GM19397 (cell line): ENCODE results near the gene PNPLA7.

ENCODE experiments used
- ATAC-seq: cut with Tn5 transposase; IDR thresholded peaks from one replicate; pipeline ENCODE4 v1.9.1; 2021; ENCODE audit warnings: mild to moderate bottlenecking, moderate library complexity; ENCODE audit not compliant: unreplicated experiment

PNPLA7 gene

DNA sequence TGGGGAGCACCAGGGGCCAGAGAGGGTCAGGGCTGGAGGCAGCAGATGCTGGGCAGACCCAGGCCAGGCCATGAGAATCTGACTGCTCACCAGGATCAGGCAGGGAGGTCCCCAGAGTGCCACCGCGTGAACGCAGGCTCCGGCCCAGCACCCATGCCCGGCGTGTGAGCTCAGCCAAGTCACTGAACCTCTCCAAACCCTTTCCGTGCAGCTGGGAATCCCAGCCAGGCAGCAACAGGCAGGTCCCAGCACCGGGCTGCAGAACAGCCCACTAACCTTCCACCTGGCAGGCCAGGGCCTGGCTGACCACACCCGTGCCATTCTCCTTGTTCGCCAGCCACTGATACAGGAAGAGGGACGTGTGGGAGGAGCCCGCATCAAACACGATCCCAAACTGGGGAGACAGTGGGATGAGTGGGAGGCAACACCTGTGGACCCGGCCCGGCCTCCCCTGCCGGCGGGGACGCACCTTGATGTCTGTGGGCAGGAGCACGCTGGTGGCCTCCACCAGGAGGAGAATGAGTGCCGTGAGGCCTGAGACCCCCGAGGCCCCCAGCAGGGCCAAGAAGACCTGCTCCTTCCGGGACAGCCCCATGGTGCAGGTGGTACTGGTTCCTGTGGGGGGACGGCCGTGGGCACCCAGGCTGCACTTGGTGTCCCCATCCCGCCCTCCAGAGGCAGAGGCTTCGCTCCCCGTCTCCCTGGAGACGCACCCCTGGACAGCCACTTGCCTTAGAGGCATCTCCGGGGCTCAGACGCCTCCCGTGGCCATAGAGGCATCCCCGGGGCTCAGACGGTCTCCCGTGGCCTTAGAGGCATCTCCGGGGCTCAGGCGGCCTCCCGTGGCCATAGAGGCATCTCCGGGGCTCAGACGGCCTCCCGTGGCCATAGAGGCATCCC is 112.3 kb downstream of the PNPLA7 start:
- no peak for ATAC-seq

GRCh38 chr9:137436761-137437600 is 113.2 kb downstream of the PNPLA7 start:
- no peak for ATAC-seq

DNA sequence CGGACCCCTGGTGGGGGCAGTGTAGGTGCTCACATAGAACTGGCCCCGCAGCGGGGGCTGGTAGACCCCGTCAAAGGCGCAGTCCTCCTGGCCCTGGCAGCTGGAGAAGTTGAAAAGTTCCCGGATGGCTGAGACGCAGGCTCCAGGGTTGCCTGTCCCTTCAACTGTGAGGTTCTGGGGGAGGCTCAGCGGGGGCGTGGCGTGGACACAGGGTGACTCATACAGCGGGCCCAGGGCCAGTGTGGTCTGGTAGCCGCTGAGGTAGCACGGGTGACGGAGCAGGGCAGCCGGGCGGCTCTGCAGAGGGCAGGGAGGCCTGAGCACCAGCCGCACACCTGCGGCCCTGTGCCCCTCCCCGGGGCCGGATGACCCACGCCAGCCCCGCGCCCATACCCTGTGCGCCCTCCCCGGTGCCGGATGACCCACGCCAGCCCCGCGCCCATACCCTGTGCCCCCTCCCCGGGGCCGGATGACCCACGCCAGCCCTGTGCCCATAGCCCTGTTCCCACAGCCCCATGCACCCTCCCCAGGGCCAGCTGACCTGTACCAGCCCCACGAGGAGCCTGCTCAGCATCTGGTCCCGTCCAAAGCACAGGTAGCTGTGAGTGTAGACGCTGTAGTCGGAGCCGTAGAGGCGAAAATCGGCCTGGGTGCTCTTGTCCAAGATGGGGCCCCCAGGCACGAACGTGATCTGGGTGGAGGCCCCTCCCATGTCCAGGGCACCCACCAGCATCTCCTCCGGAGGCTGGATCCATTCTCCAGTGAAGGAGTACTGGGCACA is 114.0 kb downstream of the PNPLA7 start:
- ATAC-seq, result no peak

- ATAC-seq, result no peak
Measured at GRCh38 chr9:137435381-137435891, 114.8 kb downstream of the PNPLA7 start.

- ATAC-seq, result no peak
Measured at GRCh38 chr9:137434498-137435380, 115.5 kb downstream of the PNPLA7 start.

DNA sequence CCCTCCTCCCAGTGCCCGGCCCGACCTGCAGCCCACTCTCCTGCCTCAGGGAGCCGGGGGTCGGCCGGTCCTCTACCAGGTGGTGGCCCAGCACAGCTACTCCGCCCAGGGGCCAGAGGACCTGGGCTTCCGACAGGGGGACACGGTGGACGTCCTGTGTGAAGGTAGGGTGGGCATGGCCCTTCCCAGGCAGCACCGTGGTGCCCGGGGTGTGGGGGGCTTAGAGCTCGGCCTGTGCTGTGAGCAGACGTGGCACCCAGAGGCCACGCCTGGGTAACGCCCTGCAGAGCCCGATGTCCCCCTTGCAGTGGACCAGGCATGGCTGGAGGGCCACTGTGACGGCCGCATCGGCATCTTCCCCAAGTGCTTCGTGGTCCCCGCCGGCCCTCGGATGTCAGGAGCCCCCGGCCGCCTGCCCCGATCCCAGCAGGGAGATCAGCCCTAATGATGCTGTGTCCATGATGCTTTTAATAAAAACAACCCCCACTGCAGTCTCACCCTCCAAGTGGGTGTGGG is 116.2 kb downstream of the PNPLA7 start:
- no peak for ATAC-seq

DNA sequence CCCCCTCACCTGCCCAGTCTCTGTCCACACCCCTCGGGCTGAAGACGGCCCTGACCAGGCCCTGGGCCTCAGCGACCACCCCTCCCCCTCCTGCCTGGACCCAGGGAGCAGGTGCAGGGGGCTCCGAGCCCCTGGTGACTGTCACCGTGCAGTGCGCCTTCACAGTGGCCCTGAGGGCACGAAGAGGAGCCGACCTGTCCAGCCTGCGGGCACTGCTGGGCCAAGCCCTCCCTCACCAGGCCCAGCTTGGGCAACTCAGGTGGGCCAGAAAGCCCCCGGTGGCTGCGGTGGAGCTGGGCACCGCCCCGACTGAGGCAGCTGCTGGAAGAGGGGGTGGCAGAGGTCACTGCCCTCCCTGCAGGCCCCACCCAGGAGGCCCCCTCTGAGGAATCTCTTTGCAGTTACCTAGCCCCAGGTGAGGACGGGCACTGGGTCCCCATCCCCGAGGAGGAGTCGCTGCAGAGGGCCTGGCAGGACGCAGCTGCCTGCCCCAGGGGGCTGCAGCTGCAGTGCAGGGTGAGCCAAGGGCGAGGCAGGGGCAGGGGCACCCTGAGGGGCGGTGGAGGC is 116.8 kb downstream of the PNPLA7 start:
- ATAC-seq, result no peak

GRCh38 chr9:137432687-137433348 is 117.4 kb downstream of the PNPLA7 start:
- no peak for ATAC-seq

DNA sequence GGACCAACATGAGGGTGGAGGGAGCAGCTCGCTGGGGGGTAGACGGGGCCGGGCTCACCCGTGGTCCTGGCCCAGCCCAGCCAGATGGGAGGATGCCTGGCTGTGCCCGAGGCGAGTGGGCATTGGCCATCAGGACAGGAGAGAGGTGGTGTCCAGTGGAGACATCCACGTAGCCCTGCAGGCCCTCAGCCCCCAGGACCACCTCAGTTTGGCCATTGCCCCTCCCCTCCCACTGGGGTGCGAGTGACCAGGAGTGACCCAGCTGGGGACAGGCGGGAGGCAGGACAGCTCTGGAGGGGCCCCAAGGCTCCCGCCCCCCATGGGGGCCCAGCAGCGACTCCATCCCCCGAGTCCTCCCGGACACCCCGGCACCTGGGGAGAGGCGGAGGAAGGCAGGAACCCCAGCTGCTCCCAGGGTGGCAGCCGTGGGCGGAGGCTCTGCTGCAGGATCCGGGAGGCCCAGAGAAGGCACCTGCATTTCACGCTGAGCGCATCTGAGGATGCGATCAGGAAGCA is 118.7 kb downstream of the PNPLA7 start:
- no peak for ATAC-seq

DNA sequence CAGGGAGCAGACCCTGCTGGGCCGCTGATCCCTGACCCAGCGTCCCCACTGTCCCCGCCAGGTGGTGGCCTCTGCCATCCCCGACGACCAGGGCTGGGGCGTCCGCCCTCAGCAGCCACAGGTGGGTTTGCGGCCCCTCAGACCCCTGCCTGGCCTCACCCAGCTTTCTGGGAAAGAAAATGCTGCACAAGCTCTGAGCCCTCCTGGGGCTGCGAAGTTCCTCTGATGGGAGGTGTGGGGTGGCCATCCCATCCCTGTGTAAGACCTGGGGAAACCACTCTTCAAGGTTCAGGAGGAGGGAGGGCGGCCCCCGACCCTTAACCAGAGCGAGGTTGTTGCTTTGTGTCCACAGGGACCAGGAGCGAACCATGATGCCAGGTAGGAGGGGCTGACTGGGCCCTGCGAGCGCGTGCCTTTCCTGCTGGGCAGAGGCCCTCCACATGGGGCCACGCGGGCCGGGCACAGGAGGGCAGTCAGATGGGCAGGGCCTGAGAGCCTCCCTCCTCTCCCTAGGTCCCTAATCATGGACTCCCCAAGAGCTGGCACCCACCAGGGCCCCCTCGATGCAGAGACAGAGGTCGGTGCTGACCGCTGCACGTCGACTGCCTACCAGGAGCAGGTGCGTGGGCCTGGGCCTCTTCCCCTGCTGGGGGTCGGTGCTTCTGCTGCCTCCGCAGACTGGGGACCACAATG is 119.3 kb downstream of the PNPLA7 start:
- no peak for ATAC-seq

GRCh38 chr9:137429974-137430722 is 120.1 kb downstream of the PNPLA7 start:
- ATAC-seq, result no peak

- ATAC-seq, result no peak
Measured at GRCh38 chr9:137429546-137429890, 120.7 kb downstream of the PNPLA7 start.

GRCh38 chr9:137428841-137429545 is 121.2 kb downstream of the PNPLA7 start:
- no peak for ATAC-seq

DNA sequence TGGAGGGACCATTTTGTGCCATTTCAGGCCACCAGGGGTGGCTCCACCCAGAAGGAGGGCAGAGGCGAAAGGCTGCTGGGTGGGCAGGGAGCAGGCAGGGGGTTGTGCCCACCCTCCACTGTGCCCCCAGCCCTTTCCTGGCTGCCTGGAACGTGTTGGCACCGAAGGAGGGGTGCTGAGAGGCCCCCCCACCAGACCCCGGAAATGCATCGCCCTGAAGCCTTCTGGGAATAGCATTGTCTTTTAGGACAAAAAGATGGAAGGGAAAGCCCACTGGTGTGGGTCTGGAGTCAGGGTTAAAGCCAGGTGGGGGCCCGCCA is 121.9 kb downstream of the PNPLA7 start:
- ATAC-seq, result no peak

DNA sequence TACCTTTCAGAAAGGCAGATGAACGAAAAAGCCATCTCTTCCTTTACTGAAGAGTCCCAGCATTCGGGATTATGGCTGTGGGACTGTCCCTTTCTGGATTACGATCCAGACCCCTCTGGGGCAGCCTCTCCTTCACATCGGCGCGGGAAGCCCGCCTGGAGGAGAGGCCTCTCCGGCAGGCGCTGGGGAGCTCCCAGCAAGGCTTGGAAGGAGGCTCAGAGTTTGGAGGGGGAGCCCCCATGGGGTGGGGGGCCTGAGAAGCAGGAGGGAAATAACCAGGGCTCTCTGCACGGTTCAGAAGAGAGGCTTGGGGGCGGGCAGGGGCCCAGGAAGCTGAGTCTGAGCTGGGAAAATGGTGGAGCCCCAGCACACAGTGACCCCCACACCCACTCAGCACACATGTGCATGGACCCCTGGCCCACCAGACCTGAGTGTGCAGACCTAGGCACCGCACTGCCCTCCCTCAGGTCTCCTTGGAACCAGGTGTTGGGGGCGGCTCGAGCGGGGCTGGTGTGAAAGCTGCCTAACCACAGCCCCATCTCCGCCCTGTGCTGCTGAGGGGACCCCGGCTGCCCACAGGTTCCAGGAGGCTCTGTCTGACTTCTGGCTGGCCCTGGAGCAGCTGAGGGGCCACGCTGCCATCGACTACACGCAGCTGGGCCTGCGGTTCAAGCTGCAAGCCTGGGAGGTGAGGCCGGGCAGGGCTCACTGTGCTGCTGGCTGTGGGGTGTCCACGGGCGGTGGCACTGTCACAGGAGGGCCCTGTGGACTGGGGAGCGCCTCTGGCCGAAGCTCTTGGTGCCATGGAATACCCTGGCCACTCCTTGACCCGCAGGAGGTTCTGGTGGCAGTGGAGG is 122.5 kb downstream of the PNPLA7 start:
- ATAC-seq, result no peak
